GM19193 (cell line): Measurements from ENCODE around the gene ANKRD2.

Experiments
- POLR2A ChIP-seq: IDR thresholded peaks from 4 replicates; pipeline ENCODE4 v1.6.1; 2011; ENCODE audit not compliant: insufficient read depth, insufficient read length; ENCODE audit errors: extremely low read depth

Gene ANKRD2

GRCh38 chr10:97542169-97543024, 30.2 kb upstream of the ANKRD2 start:
- no peak for TF ChIP-seq POLR2A

GRCh38 chr10:97543025-97543546, 29.5 kb upstream of the ANKRD2 start:
- TF ChIP-seq POLR2A: no peak

- no peak for TF ChIP-seq POLR2A
Measured at GRCh38 chr10:97546456-97547270, 25.9 kb upstream of the ANKRD2 start.

- no peak for TF ChIP-seq POLR2A
Measured at GRCh38 chr10:97547271-97547600, 25.3 kb upstream of the ANKRD2 start.

- TF ChIP-seq POLR2A: no peak
Measured at GRCh38 chr10:97547962-97548361, 24.6 kb upstream of the ANKRD2 start.

- no peak for TF ChIP-seq POLR2A
Measured at GRCh38 chr10:97548828-97549455, 23.6 kb upstream of the ANKRD2 start.

GRCh38 chr10:97549587-97550322, 22.8 kb upstream of the ANKRD2 start:
- TF ChIP-seq POLR2A: no peak

- TF ChIP-seq POLR2A: no peak
Measured at GRCh38 chr10:97550336-97551149, 22.0 kb upstream of the ANKRD2 start.

GRCh38 chr10:97551271-97551670, 21.3 kb upstream of the ANKRD2 start:
- TF ChIP-seq POLR2A: no peak

GRCh38 chr10:97553575-97554031, 19.0 kb upstream of the ANKRD2 start:
- no peak for TF ChIP-seq POLR2A

- no peak for TF ChIP-seq POLR2A
Measured at GRCh38 chr10:97563337-97563736, 9.2 kb upstream of the ANKRD2 start.

GRCh38 chr10:97564776-97565175, 7.8 kb upstream of the ANKRD2 start:
- TF ChIP-seq POLR2A: no peak

GRCh38 chr10:97566336-97566996, 6.1 kb upstream of the ANKRD2 start:
- no peak for TF ChIP-seq POLR2A

- no peak for TF ChIP-seq POLR2A
Measured at GRCh38 chr10:97567891-97568290, 4.7 kb upstream of the ANKRD2 start.
